Parathyroid adenoma (tissue), 2 donors: ENCODE data around the gene NSUN2.

Source experiments
- H2AFZ ChIP-seq: fragments of 300-600 bp; sonication (generic); one replicate; pipeline ENCODE4 v1.7.0; 2017; ENCODE audit warnings: antibody characterized with exemption, mild to moderate bottlenecking
- H3K27ac ChIP-seq: fragments of 300-600 bp; sonication (generic); one replicate; pipeline ENCODE4 v1.7.0; 2017
- H3K27me3 ChIP-seq: fragments of 300-600 bp; sonication (generic); one replicate; pipeline ENCODE4 v1.7.0; 2017; ENCODE audit warnings: low read length; ENCODE audit not compliant: control insufficient read depth, insufficient read depth
- H3K36me3 ChIP-seq: fragments of 300-600 bp; sonication (generic); one replicate; pipeline ENCODE4 v1.7.0; 2017; ENCODE audit warnings: low read length; ENCODE audit not compliant: control insufficient read depth, insufficient read depth
- H3K4me1 ChIP-seq: fragments of 300-600 bp; sonication (generic); one replicate; pipeline ENCODE4 v1.7.0; 2017; ENCODE audit warnings: control low read depth
- H3K4me2 ChIP-seq: fragments of 300-600 bp; sonication (generic); one replicate; pipeline ENCODE4 v1.7.0; 2017; ENCODE audit warnings: low read length
- H3K4me3 ChIP-seq: fragments of 300-600 bp; sonication (generic); one replicate; pipeline ENCODE4 v1.7.0; 2017; ENCODE audit warnings: low read depth, low read length
- H3K79me2 ChIP-seq: fragments of 300-600 bp; sonication (generic); one replicate; pipeline ENCODE4 v1.7.0; 2017; ENCODE audit warnings: control low read depth
- H3K9ac ChIP-seq: fragments of 300-600 bp; sonication (generic); one replicate; pipeline ENCODE4 v1.7.0; 2017; ENCODE audit warnings: mild to moderate bottlenecking
- H3K9me3 ChIP-seq: fragments of 300-600 bp; sonication (generic); one replicate; pipeline ENCODE4 v1.7.0; 2017; ENCODE audit warnings: low read length; ENCODE audit not compliant: control insufficient read depth
- CTCF ChIP-seq: fragments of 300-600 bp; sonication (generic); IDR thresholded peaks from one replicate; pipeline ENCODE4 v1.7.0; 2017; ENCODE audit warnings: antibody characterized with exemption, mild to moderate bottlenecking
- donor health status: primary hyperparathyroidism.

Gene NSUN2

GRCh38 chr5:6584101-6584645, 48.7 kb downstream of the NSUN2 start:
- H2AFZ ChIP-seq, result no peak overlapping the region
- H3K36me3 ChIP-seq, result no peaks in the 10 kb centered on the region
- no peak for TF ChIP-seq CTCF
- no peaks in the 10 kb centered on the region for H3K27me3 ChIP-seq
- peak overlapping the region; percentile 54 for H3K4me2 ChIP-seq
- H3K27ac ChIP-seq, result no peak overlapping the region
- no peaks in the 10 kb centered on the region for H3K9me3 ChIP-seq
- peaks cover 2% of the 10 kb centered on the region for H3K4me1 ChIP-seq
- no peaks in the 10 kb centered on the region for H3K79me2 ChIP-seq
- no peak overlapping the region for H3K9ac ChIP-seq
- H3K4me3 ChIP-seq, result no peak overlapping the region

- no peaks in the 10 kb centered on the region for H3K36me3 ChIP-seq
- H3K4me3 ChIP-seq, result peak overlapping the region; percentile 29
- no peaks in the 10 kb centered on the region for H3K27me3 ChIP-seq
- H2AFZ ChIP-seq, result peak overlapping the region; percentile 67
- peak; percentile 26 for TF ChIP-seq CTCF
- peak overlapping the region; percentile 54 for H3K4me2 ChIP-seq
- H3K4me1 ChIP-seq, result peaks cover 2% of the 10 kb centered on the region
- H3K9ac ChIP-seq, result no peak overlapping the region
- H3K9me3 ChIP-seq, result no peaks in the 10 kb centered on the region
- H3K79me2 ChIP-seq, result no peaks in the 10 kb centered on the region
- no peak overlapping the region for H3K27ac ChIP-seq
Observed at GRCh38 chr5:6583049-6583880, 49.6 kb downstream of the NSUN2 start.

GRCh38 chr5:6582507-6583048, 50.3 kb downstream of the NSUN2 start:
- peak overlapping the region; percentile 54 for H3K4me2 ChIP-seq

GRCh38 chr5:6581559-6582426, 51.1 kb downstream of the NSUN2 start:
- Histone ChIP-seq H3K36me3 (no peaks in the 10 kb centered on the region), H3K79me2 (no peaks in the 10 kb centered on the region), H3K27me3 (no peaks in the 10 kb centered on the region), H3K4me1 (peaks cover 2% of the 10 kb centered on the region), H3K9ac (no peak overlapping the region), H2AFZ (no peak overlapping the region), H3K4me2 (no peak overlapping the region), H3K27ac (no peak overlapping the region), H3K9me3 (no peaks in the 10 kb centered on the region), H3K4me3 (no peak overlapping the region)
- TF ChIP-seq CTCF, result no peak

More at GRCh38 chr5:6582507-6583048, 50.3 kb downstream of the NSUN2 start:
- no peaks in the 10 kb centered on the region for H3K9me3 ChIP-seq
- no peaks in the 10 kb centered on the region for H3K79me2 ChIP-seq
- H2AFZ ChIP-seq, result peak overlapping the region; percentile 67
- no peak overlapping the region for H3K9ac ChIP-seq
- no peak overlapping the region for H3K4me3 ChIP-seq
- peaks cover 2% of the 10 kb centered on the region for H3K4me1 ChIP-seq
- TF ChIP-seq CTCF, result no peak
- H3K36me3 ChIP-seq, result no peaks in the 10 kb centered on the region
- H3K27ac ChIP-seq, result no peak overlapping the region
- H3K27me3 ChIP-seq, result no peaks in the 10 kb centered on the region
